HG02885 (cell line): Measurements from ENCODE around the gene AS3MT.
"Not testable (repeated sequence)": the region's sequence is repeated elsewhere in the genome, so short reads cannot be mapped to it uniquely, and the experiment has no call there.

Experiments
- ATAC-seq: cut with Tn5 transposase; IDR thresholded peaks from one replicate; pipeline ENCODE4 v1.9.1; 2021; ENCODE audit warnings: mild to moderate bottlenecking; ENCODE audit not compliant: unreplicated experiment, poor library complexity

The AS3MT gene

GRCh38 chr10:102917962-102918816 is 48.9 kb downstream of the AS3MT start, which contains the start of gene CNNM2:
Gene CNNM2, plus strand, starts transcription at chr10:102918294. Its CDS starts 187 bp downstream, at chr10:102918481.
- peak; percentile 89 for ATAC-seq

GRCh38 chr10:102918817-102919245 is 49.6 kb downstream of the AS3MT start:
- ATAC-seq, result peak; percentile 1

- ATAC-seq, result no peak
These were observed 50.1 kb downstream of the AS3MT start for GRCh38 chr10:102919246-102919959.

DNA sequence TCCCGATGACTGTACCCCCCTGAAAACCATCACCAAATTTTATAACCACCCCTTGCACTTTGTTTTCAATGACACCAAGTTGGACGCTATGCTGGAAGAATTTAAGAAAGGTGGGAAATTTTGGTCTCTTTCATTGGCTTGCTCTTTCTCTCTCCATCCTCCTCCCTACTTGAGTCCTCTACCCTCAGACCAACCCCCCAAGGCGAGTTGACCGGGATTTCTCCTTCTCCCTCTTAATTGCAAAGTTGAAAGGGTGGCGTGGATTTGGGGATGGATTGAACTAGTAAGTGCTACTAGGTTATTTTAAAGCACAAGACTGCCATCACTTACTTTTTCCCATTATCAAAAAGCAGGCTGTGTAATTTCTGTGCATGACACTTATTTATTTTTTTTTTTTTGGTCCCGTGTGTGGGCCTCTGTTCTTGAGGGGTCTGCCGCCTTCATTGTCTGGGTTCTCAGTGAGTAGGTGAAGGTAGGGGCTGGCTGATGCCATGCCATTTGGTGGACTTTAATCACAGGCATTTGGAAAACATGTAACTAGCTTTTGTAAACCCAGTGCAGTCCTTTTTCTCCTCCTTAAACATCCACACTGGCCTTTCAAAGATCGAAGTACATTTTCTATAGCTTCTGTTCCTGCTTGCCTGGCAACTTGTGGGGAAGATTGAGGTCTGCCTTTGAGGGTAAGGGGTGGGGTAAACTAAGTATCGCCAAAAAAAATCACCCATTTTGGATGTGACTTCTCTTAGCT is 50.9 kb downstream of the AS3MT start:
- ATAC-seq, result no peak

GRCh38 chr10:102923601-102924000 is 54.3 kb downstream of the AS3MT start:
- no peak for ATAC-seq

GRCh38 chr10:102926842-102927241 is 57.6 kb downstream of the AS3MT start:
- ATAC-seq, result no peak

- ATAC-seq, result no peak
These were observed 58.2 kb downstream of the AS3MT start for GRCh38 chr10:102927311-102928010.

GRCh38 chr10:102928442-102928841 is 59.2 kb downstream of the AS3MT start:
- ATAC-seq, result not testable (repeated sequence)

DNA sequence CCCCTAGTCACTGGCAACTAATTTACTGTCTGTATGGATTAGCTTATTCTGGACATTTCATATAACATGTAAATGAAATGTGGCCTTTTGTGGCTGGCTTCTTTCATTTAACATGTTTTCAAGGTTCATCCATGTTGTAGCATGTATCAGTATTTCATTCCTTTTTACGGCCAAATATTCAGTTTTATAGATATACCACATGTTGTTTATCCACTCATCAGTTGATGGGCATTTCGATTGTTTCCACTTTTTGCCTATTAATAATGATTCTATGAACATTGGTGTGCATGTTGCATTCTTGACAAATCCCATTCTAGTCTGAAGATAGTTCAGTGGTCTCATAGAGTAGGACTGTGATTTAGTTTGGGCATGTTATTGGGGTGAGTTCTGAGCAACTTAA is 61.5 kb downstream of the AS3MT start:
- ATAC-seq, result no peak

GRCh38 chr10:102931643-102932042 is 62.4 kb downstream of the AS3MT start:
- ATAC-seq, result no peak

- no peak for ATAC-seq
These were observed 66.2 kb downstream of the AS3MT start for GRCh38 chr10:102935505-102935904.

DNA sequence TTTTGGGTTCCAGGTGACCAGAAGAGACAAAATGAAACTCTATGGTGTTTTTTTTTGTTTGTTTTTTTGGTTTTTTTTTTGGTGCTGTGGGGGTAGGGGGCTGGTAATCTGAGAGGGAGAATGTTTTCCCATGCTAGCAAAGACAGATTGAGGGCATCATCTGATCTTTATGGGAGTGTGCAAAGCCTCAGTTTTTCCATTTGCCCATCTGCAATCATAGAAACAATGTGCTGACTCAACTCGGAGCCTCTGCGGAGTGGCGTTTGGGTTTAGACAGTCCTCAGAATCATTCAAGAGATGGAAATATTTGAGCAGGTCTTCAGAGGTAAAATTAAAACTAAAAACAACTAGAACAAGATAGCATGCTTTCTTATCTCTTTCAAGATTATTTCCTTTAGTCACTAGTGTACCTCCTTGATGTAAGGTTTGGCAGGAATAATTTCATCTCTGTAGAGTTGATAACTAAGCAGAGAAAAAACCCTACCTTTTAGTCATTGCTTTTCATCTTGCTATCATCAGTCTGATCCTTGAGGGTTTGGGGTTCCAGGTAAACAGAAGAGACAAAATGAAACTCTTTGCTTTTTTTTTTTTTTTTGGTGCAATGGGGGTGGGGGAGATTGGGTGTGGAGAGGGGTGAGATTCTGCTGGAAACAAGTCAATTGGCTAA is 66.8 kb downstream of the AS3MT start:
- ATAC-seq, result no peak

GRCh38 chr10:102941401-102941800 is 72.1 kb downstream of the AS3MT start:
- no peak for ATAC-seq

DNA sequence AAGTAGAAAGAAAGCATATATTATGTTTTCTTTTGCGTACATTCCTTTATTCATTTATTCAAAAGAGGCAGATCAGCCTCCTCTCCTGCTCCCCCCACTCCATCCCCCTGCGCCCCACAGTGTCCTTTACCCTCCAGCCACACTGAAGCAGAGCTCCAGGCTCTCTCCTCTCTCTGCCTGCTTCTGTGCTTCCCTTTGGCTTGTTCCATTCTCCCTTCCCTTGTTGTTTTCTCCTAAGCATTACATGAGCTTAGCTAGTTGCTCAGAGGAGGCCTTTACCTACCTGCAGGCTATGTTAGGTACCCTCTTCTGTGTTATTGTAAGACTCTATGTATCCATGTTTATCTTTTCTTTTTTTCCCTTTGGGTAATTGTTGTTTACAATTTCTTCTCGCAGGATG is 76.2 kb downstream of the AS3MT start:
- ATAC-seq, result no peak

- no peak for ATAC-seq
These were observed 76.7 kb downstream of the AS3MT start for GRCh38 chr10:102945962-102946361.

DNA sequence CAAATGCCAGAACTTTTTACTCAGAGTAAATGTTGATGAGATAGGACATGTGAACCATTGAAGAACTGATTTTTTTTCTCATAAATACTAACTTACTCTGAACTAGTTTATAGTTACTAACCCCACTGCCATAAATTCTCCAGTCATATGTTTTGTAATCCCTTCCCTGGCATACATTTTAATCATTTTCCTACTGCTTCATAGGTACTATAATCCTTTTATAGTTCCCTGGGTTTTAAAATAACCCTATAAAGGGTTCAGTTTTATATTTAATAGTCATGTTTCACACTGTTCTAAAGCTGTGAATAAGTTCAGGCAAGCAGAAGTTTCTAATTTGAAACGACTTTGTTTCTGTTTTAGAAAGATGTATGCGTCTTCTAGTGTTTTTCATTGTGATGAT is 77.7 kb downstream of the AS3MT start:
- no peak for ATAC-seq

DNA sequence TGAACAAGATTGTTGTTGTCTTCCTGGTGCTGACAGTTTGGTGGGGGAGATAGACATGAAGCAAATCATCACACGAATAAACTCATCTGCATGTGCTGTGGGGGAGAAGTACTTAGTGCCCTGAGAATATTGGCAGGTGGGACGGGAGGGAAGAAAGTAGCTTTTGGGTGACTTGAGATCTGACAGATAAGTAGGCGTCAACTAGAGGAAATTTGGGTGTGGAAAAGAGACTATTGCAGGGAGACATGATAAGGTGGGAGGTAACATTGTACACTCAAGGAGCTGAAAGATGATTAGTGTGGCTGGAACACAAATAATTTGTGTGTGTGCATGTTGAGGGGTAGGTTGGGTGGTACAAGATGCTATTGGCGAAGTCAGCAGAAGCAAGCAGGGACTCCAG is 78.9 kb downstream of the AS3MT start:
- no peak for ATAC-seq

DNA sequence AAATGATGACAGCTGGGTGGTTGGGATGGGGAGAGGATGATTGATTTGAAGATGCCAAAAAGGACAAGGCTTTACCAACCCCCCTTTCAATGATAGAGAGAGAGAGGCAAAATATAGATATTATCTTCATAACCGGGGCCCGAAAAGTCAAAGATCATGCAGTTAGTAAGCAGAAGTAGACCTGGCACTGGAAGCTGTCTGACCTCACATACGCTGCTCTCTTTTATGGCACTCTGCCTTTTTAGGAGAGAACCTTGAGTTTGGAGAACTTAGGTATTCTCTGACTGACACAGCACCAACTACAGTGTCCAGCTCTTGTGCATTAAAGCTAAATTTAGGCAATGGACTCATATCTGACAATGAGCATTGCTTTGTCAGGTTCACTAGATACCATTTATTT is 79.5 kb downstream of the AS3MT start:
- no peak for ATAC-seq

GRCh38 chr10:102949916-102950315 is 80.6 kb downstream of the AS3MT start:
- no peak for ATAC-seq

DNA sequence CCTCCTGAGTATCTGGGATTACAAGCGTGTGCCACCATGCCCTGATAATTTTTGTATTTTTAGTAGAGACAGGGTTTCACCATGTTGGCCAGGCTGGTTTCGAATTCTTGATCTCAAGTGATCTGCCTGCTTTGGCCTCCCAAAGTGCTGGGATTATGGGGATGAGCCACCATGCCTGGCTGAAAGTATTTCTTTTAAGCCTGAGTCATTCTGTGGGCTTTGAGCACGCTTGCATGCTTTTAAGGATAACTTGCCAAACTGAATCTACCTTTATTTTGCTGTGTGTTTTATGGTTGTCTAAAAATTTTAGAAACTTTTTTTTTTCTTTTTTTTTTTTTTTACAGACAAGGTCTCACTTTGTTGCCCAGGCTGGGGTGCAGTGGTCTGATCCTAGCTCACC is 82.0 kb downstream of the AS3MT start:
- no peak for ATAC-seq
